NCI-H1436 treated with DMSO at 0.1 percent for 48 hours (cell line): ENCODE results near the gene WDR47.
"Not testable (repeated sequence)": the region's sequence is repeated elsewhere in the genome, so short reads cannot be mapped to it uniquely, and the experiment has no call there.

Source experiments
- DNase-seq: peaks from one replicate; lab custom pipeline; 2025; lab: John Stamatoyannopoulos, UW

The WDR47 gene

DNA sequence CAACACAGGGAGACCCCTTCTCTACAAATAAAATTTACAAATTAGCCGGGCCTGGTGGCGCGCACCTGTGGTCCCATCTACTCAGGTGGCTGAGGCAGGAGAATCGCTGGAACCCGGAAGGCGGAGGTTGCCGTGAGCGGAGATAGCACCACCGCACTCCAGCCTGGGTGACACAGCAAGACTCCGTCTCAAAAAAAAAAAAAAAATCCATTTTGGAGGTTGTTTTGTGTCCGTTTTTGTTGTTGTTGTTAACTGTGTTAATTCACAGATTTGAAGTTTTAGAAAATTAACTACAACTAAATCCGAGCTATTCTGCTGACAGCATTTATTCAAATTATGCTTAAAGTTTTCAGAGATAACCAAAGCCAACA lies 79.2 kb downstream of the WDR47 start:
- no peak for DNase-seq

DNA sequence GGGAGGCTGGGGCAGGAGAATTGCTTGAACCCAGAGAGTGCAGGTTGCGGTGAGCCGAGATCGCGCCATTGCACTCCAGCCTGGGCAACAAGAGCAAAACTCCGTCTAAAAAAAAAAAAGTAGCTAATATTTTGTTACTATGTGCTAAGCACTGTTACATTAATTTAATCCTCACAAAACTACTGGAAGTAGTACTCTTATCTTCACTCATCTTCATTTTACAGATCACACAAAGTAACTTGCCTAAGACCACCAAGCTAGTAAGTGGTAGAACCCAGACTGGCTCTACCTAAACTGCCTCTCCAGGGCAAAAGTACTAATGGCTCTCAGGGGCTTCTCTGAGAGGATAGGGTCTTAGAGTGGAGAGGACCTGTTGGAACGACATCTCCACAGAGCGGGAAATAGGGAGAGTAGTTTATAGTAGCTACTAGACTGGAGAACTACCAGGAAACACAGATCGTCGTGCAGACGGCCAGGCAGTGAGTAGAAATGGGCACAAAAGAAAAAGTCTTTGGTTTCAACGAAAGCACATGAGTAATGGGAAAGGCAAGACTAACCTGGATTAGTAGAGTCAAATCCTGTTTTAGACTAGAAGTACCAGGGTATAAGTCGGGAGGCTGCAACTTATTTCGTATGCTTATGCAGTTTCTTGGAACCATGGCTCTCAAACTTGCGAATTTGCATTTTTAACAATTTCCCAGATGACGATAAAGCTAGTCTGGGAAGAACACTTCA lies 80.0 kb downstream of the WDR47 start:
- DNase-seq = no peak

DNA sequence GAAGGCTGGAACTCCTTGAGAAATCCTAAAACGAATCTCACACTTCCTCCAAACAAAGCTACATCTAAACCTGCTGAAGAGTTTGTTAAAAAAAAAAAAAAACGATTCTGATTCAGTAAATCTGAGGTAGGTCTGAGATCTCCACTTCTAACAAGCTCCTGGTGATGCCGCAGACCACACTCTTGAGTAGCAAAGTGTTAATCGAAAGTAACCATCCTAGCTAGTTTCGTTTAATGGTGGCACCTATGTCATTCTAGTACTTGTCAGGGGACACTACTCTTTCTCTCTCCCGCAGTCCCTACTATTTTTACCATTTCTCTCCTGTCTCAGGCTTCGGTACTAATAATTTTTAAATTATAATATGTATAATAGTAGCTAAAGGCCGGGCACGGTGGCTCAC lies 80.7 kb downstream of the WDR47 start:
- no peak for DNase-seq

DNA sequence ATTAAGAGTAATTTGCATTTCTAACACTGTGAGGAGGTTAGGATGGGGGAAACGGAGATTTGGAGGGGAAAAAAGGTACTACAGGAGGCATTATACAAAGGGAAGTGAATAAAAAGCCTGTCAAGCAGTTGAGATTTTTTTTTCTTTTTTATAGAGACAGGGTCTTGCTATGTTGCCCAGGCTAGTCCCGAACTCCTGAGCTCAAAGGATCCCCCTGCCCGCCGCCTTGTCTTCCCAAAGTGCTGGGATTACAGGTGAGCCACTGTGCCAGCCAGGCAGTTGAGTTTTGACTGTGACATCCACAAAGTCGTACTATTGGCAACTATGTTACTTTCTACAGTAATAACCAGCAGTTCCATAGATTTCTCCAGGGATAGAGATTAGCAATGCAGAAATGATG lies 81.2 kb downstream of the WDR47 start:
- DNase-seq = no peak

DNA sequence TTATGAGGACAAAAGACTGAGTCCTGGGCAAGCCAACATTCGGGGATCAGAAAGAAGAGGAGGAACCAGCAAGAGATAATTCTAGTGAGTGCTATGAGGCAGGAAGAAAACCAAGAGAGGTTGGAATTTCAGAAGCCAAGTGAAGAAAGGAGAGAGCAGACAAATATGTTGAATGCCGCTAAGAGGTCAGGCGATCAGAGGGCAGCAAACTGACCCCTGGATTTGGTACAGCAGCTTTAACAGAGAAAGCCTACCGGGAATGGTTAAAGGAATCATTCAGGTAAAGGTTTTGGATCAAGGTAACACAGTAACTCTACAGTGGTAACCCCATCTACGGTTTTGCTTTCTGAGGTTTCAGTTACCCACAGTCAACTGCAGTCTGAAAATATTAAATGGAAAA lies 84.0 kb downstream of the WDR47 start:
- no peak for DNase-seq

DNA sequence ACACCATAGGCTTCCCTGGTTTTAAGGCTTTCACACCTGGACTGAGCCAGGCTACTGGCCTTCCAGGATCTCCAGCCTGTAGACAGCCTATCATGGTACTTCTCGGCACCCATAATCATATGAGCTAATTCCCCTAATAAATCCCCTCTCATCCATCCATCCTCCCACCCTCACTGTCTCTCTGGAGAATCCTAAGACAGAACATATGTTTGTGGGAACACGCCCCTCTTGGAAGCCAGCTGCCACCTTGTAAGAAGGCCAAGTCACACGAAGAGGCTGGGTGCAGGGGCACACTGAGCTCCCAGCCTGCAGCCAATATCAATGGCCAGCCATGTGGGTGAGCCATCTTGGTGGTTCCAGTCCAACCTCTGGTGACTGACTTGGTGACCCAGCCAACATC lies 86.0 kb downstream of the WDR47 start:
- DNase-seq = no peak

DNA sequence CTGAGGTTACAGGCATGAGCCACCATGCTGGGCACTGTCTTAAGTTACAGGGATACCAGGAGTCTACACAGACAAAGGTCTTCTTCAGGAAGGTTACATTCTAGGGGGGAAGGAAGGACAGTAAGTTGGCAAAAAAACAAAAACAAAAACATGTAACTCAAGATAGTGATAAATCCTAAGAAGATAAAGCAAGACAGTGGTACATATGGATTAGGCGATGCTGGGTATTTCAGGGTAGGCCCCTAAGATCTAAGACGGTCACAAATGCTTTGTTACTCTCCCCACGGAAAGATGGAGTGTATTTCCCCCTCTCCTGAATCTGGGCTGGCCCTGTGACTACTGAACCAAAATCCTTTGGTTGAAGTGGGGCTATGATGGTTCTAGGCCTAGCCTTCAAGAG lies 86.8 kb downstream of the WDR47 start:
- no peak for DNase-seq

DNA sequence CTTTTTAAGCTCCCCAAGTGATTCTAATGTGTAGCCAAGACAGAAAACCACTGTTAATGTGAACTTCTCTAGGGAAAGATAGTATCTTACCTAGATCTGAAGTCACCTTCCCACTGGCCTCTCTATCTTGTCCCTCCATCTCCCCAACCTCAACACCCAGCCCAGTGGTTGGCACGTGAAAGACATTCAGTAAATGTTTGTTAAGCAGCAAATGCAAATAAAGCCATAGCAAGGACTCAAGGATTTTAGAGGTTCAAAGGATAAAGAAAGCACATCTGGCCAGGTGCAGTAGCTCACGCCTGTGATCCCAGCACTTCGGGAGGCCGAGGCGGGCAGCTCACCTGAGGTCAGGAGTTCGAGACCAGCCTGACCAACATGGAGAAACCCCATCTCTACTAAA lies 88.5 kb downstream of the WDR47 start:
- DNase-seq = no peak

DNA sequence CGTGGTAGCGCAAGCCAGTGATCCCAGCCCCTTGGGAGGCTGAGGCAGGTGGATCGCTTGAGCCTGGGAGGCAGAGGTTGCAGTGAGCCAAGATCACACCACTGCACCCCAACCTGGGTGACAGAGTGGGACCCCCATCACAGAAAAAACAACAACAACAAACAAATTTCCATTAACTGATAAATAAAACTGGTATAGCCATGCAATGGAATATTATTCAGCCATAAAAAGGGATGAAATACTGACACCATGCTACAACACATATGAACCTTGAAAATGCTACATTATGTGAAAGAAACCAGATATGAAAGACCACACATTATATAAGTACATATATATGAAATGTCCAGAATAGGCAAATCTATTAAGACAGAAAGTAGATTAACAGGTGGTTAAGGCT lies 90.7 kb downstream of the WDR47 start:
- no peak for DNase-seq

DNA sequence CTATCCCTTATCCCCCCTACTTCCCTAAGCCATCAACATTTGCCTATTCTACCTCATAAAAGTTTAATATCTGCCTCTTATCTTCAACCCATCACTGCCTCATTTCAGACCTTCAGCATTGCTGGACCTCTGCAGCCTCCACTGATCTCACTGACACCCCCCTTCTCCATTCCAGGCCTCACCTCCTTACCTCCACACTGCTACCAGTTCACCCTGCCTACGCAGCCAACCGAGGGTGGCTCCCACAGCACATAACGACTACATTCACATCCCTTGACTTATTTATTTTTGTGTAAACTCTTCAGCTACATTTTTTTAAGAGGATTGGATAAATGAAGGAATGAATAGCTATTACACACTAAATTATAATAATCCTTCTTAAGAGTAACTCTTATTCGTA lies 92.9 kb downstream of the WDR47 start:
- DNase-seq = no peak

DNA sequence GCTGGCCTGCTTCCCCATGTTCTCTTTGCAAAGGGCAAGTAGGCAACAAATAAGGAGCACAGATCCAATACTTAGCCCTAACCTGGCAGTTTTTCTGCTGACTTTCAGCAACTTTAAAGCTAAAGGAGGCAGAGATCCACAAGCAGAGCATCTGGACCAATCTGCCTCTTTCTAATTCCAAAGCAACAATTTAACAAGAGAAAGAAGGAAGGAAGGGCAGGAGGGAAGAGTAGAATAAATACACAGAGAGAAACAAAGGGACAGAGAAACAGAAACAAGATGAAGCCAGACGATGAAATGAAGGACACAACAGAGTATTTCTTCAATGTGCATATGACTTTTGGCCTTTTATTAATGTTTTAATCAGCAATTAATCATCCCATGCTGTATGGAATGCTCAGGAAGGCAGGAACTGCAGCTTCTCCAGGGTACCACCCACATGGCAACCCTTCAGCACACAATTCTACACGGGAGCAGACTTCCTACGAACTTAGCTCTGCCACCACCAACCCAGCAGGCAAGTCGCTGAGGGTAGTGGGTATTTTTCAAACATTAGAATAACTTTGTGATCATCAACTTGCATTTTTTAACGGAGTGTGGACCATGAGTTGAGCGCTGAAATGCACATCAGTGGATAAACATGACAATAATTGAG lies 93.9 kb downstream of the WDR47 start:
- no peak for DNase-seq

DNA sequence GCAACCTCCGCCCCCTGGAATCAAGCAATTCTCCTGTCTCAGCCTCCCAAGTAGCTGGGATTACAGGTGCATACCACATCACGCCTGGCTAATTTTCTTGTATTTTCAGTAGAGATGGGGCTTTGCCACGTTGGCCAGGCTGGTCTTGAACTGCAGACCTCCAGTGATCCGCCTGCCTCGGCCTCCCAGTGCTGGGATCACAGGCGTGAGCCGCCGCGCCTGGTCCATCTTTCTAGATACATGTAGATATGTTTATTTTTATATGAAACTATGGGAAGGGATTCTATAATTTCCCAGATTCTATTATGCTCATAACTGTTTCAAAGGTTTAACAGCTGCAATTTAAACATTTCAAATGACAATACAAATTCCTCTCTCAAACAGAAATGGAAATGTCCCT lies 105.7 kb downstream of the WDR47 start:
- DNase-seq = no peak

DNA sequence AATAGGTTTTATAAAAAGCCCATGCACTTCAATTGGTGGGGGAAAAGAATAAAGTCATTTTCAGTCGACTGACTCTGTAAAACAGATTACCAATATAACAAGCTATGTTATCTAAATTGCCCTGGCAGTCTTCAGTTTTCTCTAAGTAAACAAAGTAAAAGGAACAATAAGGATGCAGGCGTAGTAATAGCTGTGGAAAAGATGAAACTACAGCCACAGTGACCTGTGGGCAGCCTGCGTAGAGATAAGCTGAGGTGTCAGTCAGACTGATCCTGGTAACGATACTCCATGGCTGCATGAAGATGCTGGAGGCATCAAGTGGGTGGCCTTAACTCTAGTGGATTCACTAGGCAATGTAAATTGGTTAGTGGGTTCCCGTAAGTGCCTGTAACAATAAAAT lies 108.0 kb downstream of the WDR47 start:
- DNase-seq = no peak

DNA sequence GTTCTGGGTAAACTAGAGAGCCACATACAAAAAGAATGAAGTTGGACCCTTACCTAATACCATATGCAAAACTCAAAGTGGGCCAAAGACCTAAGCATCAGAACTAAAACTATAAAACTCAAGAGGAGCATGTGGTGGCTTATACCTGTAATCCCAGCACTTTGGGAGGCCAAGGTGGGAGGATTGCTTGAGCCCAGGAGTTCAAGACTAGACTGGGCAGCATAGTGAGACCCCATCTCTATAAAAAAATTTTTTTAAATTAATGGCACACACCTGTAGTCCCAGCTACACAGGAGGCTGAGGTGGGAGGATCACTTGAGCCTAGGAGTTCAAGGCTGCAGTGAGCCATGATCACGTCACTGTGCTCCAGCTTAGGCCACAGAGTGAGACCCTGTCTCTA lies 114.3 kb downstream of the WDR47 start:
- not testable (repeated sequence) for DNase-seq

DNA sequence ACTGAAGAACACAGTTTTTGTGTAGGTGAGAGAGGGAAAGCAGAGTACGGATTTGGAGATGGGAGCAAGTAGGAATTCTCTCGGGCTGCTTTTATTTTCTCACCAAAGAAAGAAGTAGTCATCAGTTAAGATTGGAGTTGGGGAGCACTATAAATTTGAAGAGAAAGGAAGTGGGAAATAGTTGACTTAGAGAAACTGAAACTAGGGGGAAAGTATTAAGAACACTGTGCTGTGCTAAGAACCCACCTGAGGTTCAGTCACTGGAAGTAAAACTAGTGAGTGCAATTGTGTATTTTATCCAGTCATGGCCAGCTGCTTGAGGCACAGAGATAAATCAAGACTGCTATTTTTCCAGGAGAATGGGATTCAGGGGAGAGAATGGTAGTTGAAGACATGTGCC lies 116.0 kb downstream of the WDR47 start:
- DNase-seq = no peak
